Fibroblast of villous mesenchyme (primary cell): ENCODE data around the gene SCO1. TPM values are rescaled to one million over a fixed set of nuclear protein-coding genes. Genes with fewer than 3 reads are reported as not detected.

Experiments
- DNase-seq: peaks from one replicate; pipeline ENCODE4 v3.0.0-alpha.2; 2010; ENCODE audit warnings: low read depth
- H3K4me3 ChIP-seq: 2 replicates; pipeline ENCODE4 v1.5.1; 2011; ENCODE audit warnings: low read depth, mild to moderate bottlenecking, low read length
- total RNA-seq: library from RNA; depleted of rRNA; stranded (reverse); fragments of >200 nt; gene quantifications from 2 replicates; pipeline ENCODE4 v1.2.3, GENCODE V29; 2012
- TF ChIP-seq, protein P1 (sequence below): IDR thresholded peaks from 2 replicates; pipeline ENCODE4 v1.5.1; 2012; ENCODE audit warnings: low read depth, mild to moderate bottlenecking, low read length; ENCODE audit not compliant: insufficient read depth

SCO1 gene
- total RNA-seq, 1 donor, result 17.3 TPM

DNA sequence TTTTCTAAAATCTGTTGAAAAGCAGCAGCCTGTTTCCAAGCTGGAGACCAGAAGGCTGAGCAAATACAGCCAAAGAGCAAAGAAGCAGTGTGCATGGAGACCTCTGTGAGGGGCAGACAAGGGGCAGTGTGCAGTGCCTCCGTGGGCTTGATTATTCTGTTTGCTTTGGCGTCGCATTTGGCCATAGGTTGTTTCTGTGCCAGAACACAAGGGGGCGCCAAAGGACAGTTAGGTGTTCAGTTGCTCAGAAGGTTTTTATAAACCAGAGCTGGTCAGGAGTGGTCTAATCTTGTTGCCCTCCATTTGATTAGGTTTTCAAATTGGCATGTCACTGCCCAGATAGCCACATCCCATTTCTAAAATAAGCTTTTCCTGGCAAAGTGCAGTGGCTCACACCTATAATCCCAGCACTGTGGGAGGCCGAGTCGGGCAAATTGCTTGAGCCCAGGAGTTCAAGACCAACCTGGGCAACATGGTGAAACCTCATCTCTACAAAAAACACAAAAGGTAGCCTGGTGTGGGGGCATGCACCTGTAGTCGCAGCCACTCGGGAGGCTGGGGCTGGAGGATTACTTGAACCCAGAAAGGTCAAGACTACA lies 50.8 kb downstream of the SCO1 start:
- peak; percentile 75 for DNase-seq
- H3K4me3 ChIP-seq, result no peak overlapping the region
- TF ChIP-seq, protein P1, sequence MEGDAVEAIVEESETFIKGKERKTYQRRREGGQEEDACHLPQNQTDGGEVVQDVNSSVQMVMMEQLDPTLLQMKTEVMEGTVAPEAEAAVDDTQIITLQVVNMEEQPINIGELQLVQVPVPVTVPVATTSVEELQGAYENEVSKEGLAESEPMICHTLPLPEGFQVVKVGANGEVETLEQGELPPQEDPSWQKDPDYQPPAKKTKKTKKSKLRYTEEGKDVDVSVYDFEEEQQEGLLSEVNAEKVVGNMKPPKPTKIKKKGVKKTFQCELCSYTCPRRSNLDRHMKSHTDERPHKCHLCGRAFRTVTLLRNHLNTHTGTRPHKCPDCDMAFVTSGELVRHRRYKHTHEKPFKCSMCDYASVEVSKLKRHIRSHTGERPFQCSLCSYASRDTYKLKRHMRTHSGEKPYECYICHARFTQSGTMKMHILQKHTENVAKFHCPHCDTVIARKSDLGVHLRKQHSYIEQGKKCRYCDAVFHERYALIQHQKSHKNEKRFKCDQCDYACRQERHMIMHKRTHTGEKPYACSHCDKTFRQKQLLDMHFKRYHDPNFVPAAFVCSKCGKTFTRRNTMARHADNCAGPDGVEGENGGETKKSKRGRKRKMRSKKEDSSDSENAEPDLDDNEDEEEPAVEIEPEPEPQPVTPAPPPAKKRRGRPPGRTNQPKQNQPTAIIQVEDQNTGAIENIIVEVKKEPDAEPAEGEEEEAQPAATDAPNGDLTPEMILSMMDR, result peak; percentile 92

DNA sequence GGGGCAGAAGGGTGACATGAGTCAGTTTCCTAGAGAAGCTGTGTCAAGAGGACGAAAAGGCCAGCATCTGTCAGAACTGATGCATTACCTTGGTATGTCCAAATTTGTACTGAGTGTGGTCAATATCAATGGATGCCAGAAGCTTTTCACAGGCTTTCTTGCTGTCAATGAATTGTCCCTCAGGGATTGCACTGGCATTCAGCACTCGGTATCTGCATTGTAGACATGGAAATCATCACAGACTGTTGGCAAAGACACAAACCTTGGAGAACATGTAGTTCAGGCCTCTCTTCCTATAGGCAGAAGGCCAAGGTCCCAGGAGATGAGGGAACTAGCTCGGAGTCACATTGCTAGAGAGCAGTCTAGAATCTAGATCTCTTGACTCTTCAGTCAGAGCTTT lies 56.9 kb downstream of the SCO1 start:
- TF ChIP-seq, protein P1, result no peak
- no peak for DNase-seq
- no peak overlapping the region for H3K4me3 ChIP-seq

DNA sequence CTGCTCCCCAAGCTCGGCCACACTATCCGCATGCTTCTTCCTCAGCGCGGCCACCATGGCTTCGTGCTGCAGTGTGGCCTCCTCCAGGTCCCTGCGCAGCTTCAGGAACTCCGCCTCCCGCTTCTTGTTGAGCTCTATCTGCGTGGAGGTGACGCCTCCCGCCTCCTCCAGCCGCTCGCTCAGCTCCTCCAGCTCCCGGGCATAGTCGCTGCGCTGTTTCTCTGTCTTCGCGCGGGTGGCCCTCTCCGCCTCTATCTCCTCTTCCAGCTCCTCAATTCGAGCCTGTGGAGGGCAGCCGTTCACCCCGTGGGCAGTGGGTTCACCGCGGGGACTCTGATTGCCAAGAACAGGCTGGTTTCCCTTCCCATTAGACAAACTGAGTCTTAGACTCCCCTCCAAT lies 59.2 kb downstream of the SCO1 start:
- DNase-seq, result no peak
- TF ChIP-seq, protein P1, result no peak
- H3K4me3 ChIP-seq, result no peak overlapping the region

DNA sequence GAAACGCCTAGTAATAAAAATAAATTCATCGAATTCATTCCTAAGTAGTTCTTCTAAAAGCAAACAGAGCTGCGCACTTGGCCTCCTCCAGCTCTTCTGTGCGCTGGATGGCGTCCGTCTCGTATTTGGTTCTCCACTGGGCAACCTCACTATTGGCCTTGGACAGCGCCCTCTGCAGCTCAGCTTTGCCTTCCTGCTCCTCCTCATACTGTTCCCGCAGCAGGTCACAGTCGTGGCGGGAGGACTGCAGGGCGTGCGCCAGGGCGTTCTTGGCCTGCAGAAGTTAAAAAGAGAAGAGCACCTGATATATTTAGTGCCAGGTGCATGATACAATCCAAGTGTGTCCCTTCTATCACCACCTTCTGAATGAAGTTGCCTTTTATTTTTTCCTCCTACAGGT lies 62.0 kb downstream of the SCO1 start:
- no peak overlapping the region for H3K4me3 ChIP-seq
- DNase-seq, result no peak
- TF ChIP-seq, protein P1, result no peak

DNA sequence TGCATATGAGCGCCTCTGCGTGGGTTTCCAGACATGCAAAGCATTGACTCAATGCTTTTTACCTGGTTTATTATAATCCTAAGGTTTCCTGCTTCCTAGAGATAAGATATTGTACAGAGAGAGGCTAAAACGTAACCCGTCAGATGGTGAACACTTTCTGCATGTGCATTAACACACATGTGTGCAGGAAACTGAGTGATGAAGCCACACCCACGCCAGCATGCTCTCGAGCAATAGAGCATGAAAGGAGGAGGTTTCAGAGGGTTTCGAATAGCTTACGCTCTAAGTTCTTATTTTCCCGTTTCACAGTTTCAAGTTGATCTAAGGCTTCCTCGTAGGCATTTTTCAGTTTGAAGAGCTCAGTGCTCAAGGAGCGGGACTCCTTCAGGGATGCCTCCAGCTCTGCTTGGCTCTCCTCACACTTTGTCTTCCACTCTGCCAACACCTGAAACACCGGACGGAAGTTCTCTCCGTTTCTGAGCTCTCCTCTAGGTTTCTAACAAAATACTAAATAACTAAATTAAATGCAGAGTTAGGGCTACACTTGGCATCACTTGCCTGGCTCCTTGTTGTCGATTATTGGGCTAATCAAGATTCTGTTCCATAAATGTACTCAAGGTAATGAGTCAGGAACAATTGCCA lies 63.5 kb downstream of the SCO1 start:
- DNase-seq, result no peak
- no peak overlapping the region for H3K4me3 ChIP-seq
- TF ChIP-seq, protein P1, result no peak

DNA sequence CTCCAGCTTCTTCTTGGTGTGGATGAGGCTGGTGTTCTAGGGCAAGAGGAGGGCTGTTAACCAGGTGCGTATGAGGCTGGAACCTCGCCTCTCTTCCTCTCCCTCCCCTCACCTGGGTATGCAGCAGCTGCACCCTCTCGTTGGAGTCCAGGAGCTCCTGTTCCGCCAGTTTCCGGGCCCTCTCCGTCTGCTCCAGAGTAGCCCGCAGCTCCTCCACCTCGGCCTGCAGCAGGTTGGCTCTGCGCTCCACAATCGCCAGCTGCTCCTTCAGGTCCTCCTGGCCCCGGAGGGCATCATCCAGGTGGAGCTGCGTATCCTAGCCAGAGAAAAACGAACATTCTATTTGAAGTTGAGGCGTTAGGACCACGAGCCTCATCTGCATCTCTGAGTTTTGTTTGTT lies 65.6 kb downstream of the SCO1 start:
- DNase-seq, result no peak
- no peak overlapping the region for H3K4me3 ChIP-seq
- TF ChIP-seq, protein P1, result no peak
